SU-DHL-6 (cell line): ENCODE measurements around the gene PTPRN2.

Experiments used
- CTCF ChIP-seq: fragments of 200-600 bp; sonication (generic); IDR thresholded peaks from one replicate; pipeline ENCODE4 v1.5.1; 2017; ENCODE audit warnings: antibody characterized with exemption, mild to moderate bottlenecking, low read length, moderate library complexity; ENCODE audit not compliant: insufficient read depth, poor library complexity, severe bottlenecking
- EZH2phosphoT487 ChIP-seq: fragments of 200-600 bp; sonication (generic), shearing (Covaris generic); conservative IDR thresholded peaks from 2 replicates; pipeline ENCODE4 v1.6.1; 2018; ENCODE audit warnings: mild to moderate bottlenecking, antibody characterized with exemption, low read length, moderate library complexity, mixed read lengths

- TF ChIP-seq CTCF: no peak
- no peak for TF ChIP-seq EZH2phosphoT487
These were observed 770.9 kb downstream of the PTPRN2 start for GRCh38 chr7:157816526-157817250.
